H1 (cell line): ENCODE results near the gene MGAT4B. TPM values are rescaled to one million over a fixed set of nuclear protein-coding genes. Genes with fewer than 3 reads are reported as not detected.
A peak's percentile ranks its signal among the peaks of the same experiment; 100 is the strongest.

Experiments used
- CTCF ChIA-PET: fragments of 300-600 bp; sonication (Branson Sonifier 250); formaldehyde crosslinking; loops from one replicate; lab custom pipeline; 2021; ENCODE audit not compliant: partially characterized antibody; lab: Charles Lee
- POLR2A ChIA-PET: fragments of 300-600 bp; sonication (Branson Sonifier 250); formaldehyde crosslinking; loops from one replicate; lab custom pipeline; 2021; ENCODE audit warnings: inconsistent platforms; ENCODE audit not compliant: partially characterized antibody; lab: Charles Lee
- DNase-seq, 2 experiments: peaks; one replicate each; pipeline versions ENCODE4 v3.0.0 to v3.0.0-alpha.2; 2010 to 2022; ENCODE audit warnings: low spot score in 2 of 2, low read depth in 1 of 2, mixed read lengths in 1 of 2
- FAIRE-seq: peaks from 2 replicates; lab custom pipeline; 2011; peaks lifted over from hg19 to GRCh38; lab: Jason Lieb, UNC
- H2AFZ ChIP-seq: 2 replicates; pipeline ENCODE4 v1.8.1; 2012; ENCODE audit warnings: low read length, inconsistent platforms
- H2AK5ac ChIP-seq: 2 replicates; pipeline ENCODE4 v1.6.1; 2013; ENCODE audit warnings: low read depth, low read length
- H2BK120ac ChIP-seq: replicated peaks from 2 replicates; pipeline ENCODE3; 2013; ENCODE audit warnings: low read depth, low read length, inconsistent platforms
- H2BK12ac ChIP-seq: 2 replicates; pipeline ENCODE4 v1.6.1; 2013; ENCODE audit warnings: low read depth, low read length
- H2BK15ac ChIP-seq: 2 replicates; pipeline ENCODE4 v1.6.1; 2013; ENCODE audit warnings: low read length
- H2BK20ac ChIP-seq: 2 replicates; pipeline ENCODE4 v1.6.1; 2013; ENCODE audit warnings: low read length
- H2BK5ac ChIP-seq: 2 replicates; pipeline ENCODE4 v1.6.1; 2013; ENCODE audit warnings: low read depth, low read length
- H3K14ac ChIP-seq: 2 replicates; pipeline ENCODE4 v1.6.1; 2013; ENCODE audit warnings: inconsistent platforms; ENCODE audit not compliant: insufficient read length
- H3K18ac ChIP-seq: 2 replicates; pipeline ENCODE4 v1.6.1; 2013; ENCODE audit warnings: low read length; ENCODE audit errors: extremely low read depth
- H3K23ac ChIP-seq: 2 replicates; pipeline ENCODE4 v1.6.1; 2013; ENCODE audit warnings: inconsistent platforms; ENCODE audit not compliant: insufficient read length
- H3K23me2 ChIP-seq: 2 replicates; pipeline ENCODE4 v1.6.1; 2013; ENCODE audit warnings: low read depth, low read length
- H3K27ac ChIP-seq: 2 replicates; pipeline ENCODE4 v1.6.1; 2011; ENCODE audit warnings: low read depth, low read length, inconsistent platforms
- H3K27me3 ChIP-seq, 4 experiments: replicated peaks in 1 of 4; 1 replicate in 1 of 4; 2 replicates in 3 of 4; pipeline versions ENCODE4 v1.6.1 to v1.8.1; 2011 to 2013; ENCODE audit warnings: low read length in 3 of 4, mild to moderate bottlenecking in 3 of 4, inconsistent platforms in 2 of 4, mixed read lengths in 2 of 4, moderate library complexity in 1 of 4; ENCODE audit not compliant: control insufficient read depth in 3 of 4, insufficient read depth in 3 of 4; ENCODE audit errors: extremely low read depth in 1 of 4
- H3K36me3 ChIP-seq, 4 experiments: 2 replicates each; pipeline versions ENCODE4 v1.6.1 to v1.8.1; 2011 to 2013; ENCODE audit warnings: mild to moderate bottlenecking in 4 of 4, low read length in 3 of 4, moderate library complexity in 2 of 4, control low read depth in 1 of 4, inconsistent platforms in 1 of 4; ENCODE audit not compliant: insufficient read depth in 4 of 4, control insufficient read depth in 2 of 4
- H3K4ac ChIP-seq: replicated peaks from 2 replicates; pipeline ENCODE3; 2013; ENCODE audit warnings: low read length, low read depth, mixed read lengths, inconsistent platforms; ENCODE audit not compliant: insufficient read length
- H3K4me1 ChIP-seq, 4 experiments: replicated peaks in 1 of 4; 1 replicate in 1 of 4; 2 replicates in 3 of 4; pipeline versions ENCODE4 v1.6.1 to v1.8.1; 2011 to 2013; ENCODE audit warnings: low read length in 3 of 4, inconsistent platforms in 2 of 4, mixed read lengths in 1 of 4; ENCODE audit not compliant: insufficient read depth in 4 of 4, control insufficient read depth in 3 of 4
- H3K4me2 ChIP-seq, 2 experiments: 2 replicates each; pipeline versions ENCODE4 v1.6.1 to v1.8.1; 2011 to 2013; ENCODE audit warnings: low read depth in 2 of 2, low read length in 2 of 2, control low read depth in 1 of 2, inconsistent platforms in 1 of 2, mild to moderate bottlenecking in 1 of 2; ENCODE audit not compliant: insufficient read depth in 1 of 2
- H3K4me3 ChIP-seq, 4 experiments: fragments of 200-600, 300-600 bp in 1 of 4; sonication (generic), shearing (Covaris generic), sonication (Bioruptor Twin) in 1 of 4; 2 replicates each; pipeline versions ENCODE4 v1.5.1 to v1.8.1; 2011 to 2016; ENCODE audit warnings: low read length in 4 of 4, low read depth in 3 of 4, control low read depth in 2 of 4, inconsistent platforms in 2 of 4, mild to moderate bottlenecking in 2 of 4, mixed read lengths in 1 of 4, moderate library complexity in 1 of 4; ENCODE audit not compliant: insufficient read depth in 2 of 4; ENCODE audit errors: extremely low read depth in 1 of 4
- H3K56ac ChIP-seq: replicated peaks from 2 replicates; pipeline ENCODE3; 2013; ENCODE audit warnings: low read depth, mild to moderate bottlenecking, mixed read lengths, low read length, inconsistent platforms; ENCODE audit not compliant: insufficient read length
- H3K79me1 ChIP-seq: 2 replicates; pipeline ENCODE4 v1.6.1; 2013; ENCODE audit warnings: low read depth, low read length, control low read depth
- H3K79me2 ChIP-seq, 2 experiments: 2 replicates each; pipeline versions ENCODE4 v1.6.1 to v1.8.1; 2012 to 2013; ENCODE audit warnings: low read length in 2 of 2, mild to moderate bottlenecking in 2 of 2, inconsistent platforms in 1 of 2; ENCODE audit not compliant: insufficient read depth in 2 of 2, control insufficient read depth in 1 of 2
- H3K9ac ChIP-seq, 4 experiments: replicated peaks in 1 of 4; 1 replicate in 1 of 4; 2 replicates in 3 of 4; pipeline versions ENCODE4 v1.6.1 to v1.8.1; 2011 to 2013; ENCODE audit warnings: low read depth in 3 of 4, low read length in 3 of 4, control low read depth in 2 of 4, mild to moderate bottlenecking in 2 of 4, moderate library complexity in 2 of 4, inconsistent platforms in 1 of 4; ENCODE audit errors: extremely low read depth in 1 of 4
- H3K9me3 ChIP-seq, 2 experiments: 2 replicates each; pipeline versions ENCODE4 v1.6.1 to v1.8.1; 2012 to 2013; ENCODE audit warnings: mild to moderate bottlenecking in 2 of 2, moderate library complexity in 2 of 2, control low read depth in 1 of 2, inconsistent platforms in 1 of 2, low read depth in 1 of 2, low read length in 1 of 2, mixed read lengths in 1 of 2; ENCODE audit not compliant: insufficient read depth in 2 of 2
- H4K20me1 ChIP-seq, 2 experiments: replicated peaks in 1 of 2; 2 replicates each; pipeline versions ENCODE3 to v1.8.1; 2011 to 2013; ENCODE audit warnings: inconsistent platforms in 2 of 2, low read length in 2 of 2, mild to moderate bottlenecking in 1 of 2; ENCODE audit not compliant: insufficient read depth in 2 of 2, control insufficient read depth in 1 of 2
- H4K5ac ChIP-seq: 2 replicates; pipeline ENCODE4 v1.6.1; 2013; ENCODE audit warnings: low read length, low read depth, mixed read lengths, inconsistent platforms; ENCODE audit not compliant: insufficient read length
- H4K8ac ChIP-seq: 2 replicates; pipeline ENCODE4 v1.8.0; 2013; ENCODE audit warnings: mild to moderate bottlenecking, moderate library complexity, low read length, inconsistent platforms; ENCODE audit not compliant: insufficient read depth; ENCODE audit errors: extremely low read depth
- H4K91ac ChIP-seq: replicated peaks from 2 replicates; pipeline ENCODE3; 2013; ENCODE audit warnings: low read length, mixed read lengths, inconsistent platforms; ENCODE audit not compliant: insufficient read length
- ASH2L ChIP-seq: fragments of 200-600, 300-600 bp; sonication (generic); IDR thresholded peaks from one replicate; pipeline ENCODE4 v1.7.1; 2017; ENCODE audit warnings: low read length
- BRCA1 ChIP-seq: IDR thresholded peaks from 2 replicates; pipeline ENCODE4 v1.6.1; 2012; ENCODE audit warnings: low read depth, low read length, improper control_type of control experiment
- WGBS, 2 experiments: shearing (Covaris generic) in 1 of 2; methylation state at CpG; one replicate each; pipeline versions ENCODE4 v1.1.6 to v1.1.7; 2013 to 2015; ENCODE audit warnings: low lambda C conversion rate in 2 of 2, mixed read lengths in 2 of 2, inconsistent platforms in 1 of 2, low coverage in 1 of 2, missing lambda C conversion rate in 1 of 2; ENCODE audit not compliant: insufficient replicate concordance in 2 of 2, insufficient coverage in 1 of 2, insufficient read length in 1 of 2; ENCODE audit errors: extremely low coverage in 1 of 2, missing lambda C conversion rate in 1 of 2; 5-methylcytosine and 5-hydroxymethylcytosine counted together
- polyA plus RNA-seq, 7 experiments: library from polyadenylated mRNA; depleted of rRNA in 3 of 7; stranded (reverse) in 5 of 7; unstranded in 2 of 7; fragments of >200 nt in 5 of 7; fragments of 200-250 nt in 2 of 7; gene quantifications; 1 replicate in 5 of 7; 2 replicates in 1 of 7; 4 replicates in 1 of 7; pipeline versions ENCODE4 v1.2.1 to v1.2.3, GENCODE V29; 2011 to 2013; ENCODE audit warnings: missing spikeins in 2 of 7, mixed read lengths in 2 of 7
- total RNA-seq: library from RNA; stranded (reverse); fragmentation: NEBNext Ultra II Directional; extraction: Animal tissue kit (Norgen Biotek cat#: 25700); gene quantifications from 2 replicates; pipeline ENCODE4 v1.2.1, GENCODE V29; 2021

The MGAT4B gene
- total and polyA plus RNA-seq, 2 of the 8 experiments (the other 6 are each of a cell fraction or from before 2014, with no cell fraction given): 116 to 128 TPM

DNA sequence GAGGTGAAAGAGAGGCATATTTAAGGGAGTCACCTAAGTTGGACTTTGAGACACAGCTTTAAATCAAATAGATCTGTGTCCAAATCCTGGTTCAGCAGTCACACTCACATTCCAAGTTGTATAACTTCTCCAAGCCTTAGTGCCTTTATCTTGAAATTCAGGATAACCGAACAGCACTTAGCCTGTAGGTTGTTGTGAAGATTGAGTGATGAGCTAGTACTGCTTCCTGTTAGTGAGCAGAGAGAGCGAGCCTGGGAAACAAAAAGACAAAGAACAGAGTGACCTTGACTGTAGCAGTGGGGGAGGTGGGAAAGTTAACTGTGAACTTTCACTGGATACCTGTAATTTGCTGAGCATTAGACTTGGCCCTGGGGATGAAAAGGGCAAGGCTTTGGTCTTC, 51.6 kb downstream of the MGAT4B start:
- ChIA-PET POLR2A (interaction anchor here (0.7 to 2.2 kb wide), 9 partner anchors 12 to 538 kb away, joined by 3 to 13 read pairs (median 3); partner anchors contain the start of genes HNRNPH1 and MAML1), CTCF (interaction anchor here (1.0 to 3.5 kb wide), 5 partner anchors 8 to 53 kb away, joined by 3 to 14 read pairs (median 3); no protein-coding TSS in a partner anchor)
- Histone ChIP-seq H3K9me3 (no peaks in the 10 kb centered on the region), H4K5ac (no peak overlapping the region), H3K14ac (no peak overlapping the region), H3K18ac (no peak overlapping the region), H2AFZ (no peak overlapping the region), H3K79me1 (peaks cover 19% of the 10 kb centered on the region), H4K8ac (no peak overlapping the region), H3K4me2 (peak overlapping the region; percentile 33 to 59; a peak in 2 of 4 replicates), H2BK12ac (peak overlapping the region; percentile 77; the same call in 1 of the 2 replicates), H3K56ac (no peak overlapping the region), H3K27ac (no peak overlapping the region), H3K4me1 (peaks cover 5 to 7% (median 5%) of the 10 kb centered on the region in 4 experiments; a peak in 6 of 7 replicates), H3K9ac (no peak overlapping the region), H3K36me3 (no peaks in the 10 kb centered on the region), H2AK5ac (peak overlapping the region; percentile 47; the same call in 1 of the 2 replicates), H2BK120ac (no peak overlapping the region), H3K4ac (no peak overlapping the region), H3K4me3 (no peak overlapping the region), H3K23me2 (no peaks in the 10 kb centered on the region), H2BK5ac (no peak overlapping the region), H2BK15ac (no peak overlapping the region), H4K20me1 (peaks cover 18 to 26% of the 10 kb centered on the region in 2 experiments), H4K91ac (no peak overlapping the region), H2BK20ac (no peak overlapping the region), H3K27me3 (no peaks in the 10 kb centered on the region), H3K23ac (no peak overlapping the region), H3K79me2 (peaks cover 3 to 90% of the 10 kb centered on the region in 2 experiments)
- WGBS, 2 experiments: 66% methylated on average over 2 of the region's 2 CpGs; no CpG with 5 or more reads in 1 of the 2 experiments
- FAIRE-seq (peak; percentile 70), DNase-seq (no peak)
- TF ChIP-seq ASH2L (peak; percentile 23), BRCA1 (no peak)
